NCI-H2107 (cell line): ENCODE results near the gene HOTAIR.

ENCODE experiments used
- DNase-seq: peaks from one replicate; lab custom pipeline; 2025; lab: John Stamatoyannopoulos, UW

HOTAIR gene

GRCh38 chr12:53961025-53961761, 13.6 kb downstream of the HOTAIR start:
- DNase-seq: no peak

DNA sequence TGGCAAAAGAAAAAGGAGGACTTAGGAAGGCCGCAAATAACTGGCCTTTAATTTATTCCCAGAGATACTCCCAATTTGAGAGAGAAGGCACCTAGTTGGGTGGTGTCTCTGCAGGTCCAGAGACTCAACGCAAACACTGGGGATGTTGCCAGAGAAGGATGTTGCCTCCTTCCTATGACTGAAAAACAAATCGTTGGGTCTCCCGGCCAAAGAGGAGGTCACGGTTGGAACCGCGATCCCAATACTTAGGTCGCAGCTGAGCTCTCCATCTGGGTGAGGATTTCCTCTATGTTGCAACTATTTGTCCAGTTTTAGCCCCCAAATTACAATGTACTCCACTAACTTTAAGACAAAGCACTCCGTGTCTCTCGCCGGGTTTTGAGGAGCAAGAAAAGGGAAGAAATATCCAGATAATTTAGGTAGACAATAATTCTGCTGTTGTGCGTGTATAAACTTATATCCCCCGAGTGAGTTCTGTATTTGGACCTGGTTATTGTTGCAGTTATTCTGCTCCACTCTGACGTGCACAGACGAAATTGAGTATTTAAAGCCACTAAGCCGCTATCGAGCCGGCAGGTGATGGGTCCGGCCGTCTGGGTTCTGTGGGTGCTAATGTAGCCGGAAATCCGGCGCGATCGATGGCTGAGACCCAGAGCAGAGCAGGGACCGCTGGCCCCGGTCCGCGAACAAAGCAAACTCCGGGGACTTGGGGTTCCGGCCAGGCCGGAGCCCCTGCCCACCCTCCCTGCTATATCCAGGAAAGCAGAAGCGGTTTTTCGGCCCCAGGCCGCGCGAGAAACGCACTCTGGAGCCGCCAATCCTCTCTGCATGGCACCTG, 14.3 kb downstream of the HOTAIR start:
- no peak for DNase-seq

DNA sequence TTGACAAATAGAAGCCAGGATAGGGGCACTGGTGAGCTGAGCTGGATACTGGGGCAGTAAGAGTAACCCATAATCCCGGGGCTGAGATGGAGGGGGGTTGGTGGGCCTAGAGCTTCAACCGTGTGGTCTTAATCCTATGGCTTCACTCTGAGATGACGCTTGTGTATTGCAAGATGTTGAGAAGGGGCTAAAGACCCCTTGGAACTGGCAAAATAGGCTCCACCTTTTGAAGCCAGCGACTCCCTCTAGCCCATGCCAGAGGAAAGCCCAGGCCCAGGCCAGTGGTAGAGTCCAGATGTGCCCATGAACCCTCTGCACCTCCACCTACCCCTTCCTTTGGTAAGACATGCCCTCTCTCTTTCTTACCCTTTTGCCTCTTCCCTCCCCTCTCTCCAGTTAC, 15.4 kb downstream of the HOTAIR start:
- DNase-seq: no peak

- no peak for DNase-seq
Measured at GRCh38 chr12:53958128-53958527, 16.6 kb downstream of the HOTAIR start.

DNA sequence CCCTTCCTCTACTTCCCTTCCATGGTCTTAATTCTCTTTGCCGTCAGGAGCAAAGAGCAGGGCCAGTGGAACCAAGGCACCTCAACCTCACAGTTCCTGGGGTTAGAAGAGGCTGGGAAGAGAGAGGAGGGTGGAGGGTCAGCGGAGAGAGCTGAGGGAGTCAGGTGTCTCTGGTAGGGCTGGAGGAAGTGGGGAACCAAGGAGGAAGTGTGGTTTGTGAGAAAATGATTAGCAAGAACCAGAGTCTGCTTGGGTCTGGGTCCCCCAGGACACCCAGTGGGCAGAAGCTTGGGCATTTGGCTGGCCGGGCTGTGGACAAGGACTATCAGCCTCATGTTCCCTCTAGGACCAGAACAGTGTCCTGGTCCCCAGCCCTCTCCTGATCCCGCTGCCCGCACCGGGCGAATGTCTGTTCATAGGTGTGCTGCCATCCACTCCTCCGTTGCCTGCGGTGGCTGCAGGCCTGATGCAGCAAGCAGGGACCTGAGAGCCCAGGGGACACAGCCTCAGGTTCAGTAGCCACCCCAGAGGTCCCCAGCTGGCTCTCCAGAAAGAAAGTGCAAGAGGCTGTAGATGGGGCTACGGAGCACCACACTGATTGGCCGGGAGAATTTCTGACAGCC, 17.7 kb downstream of the HOTAIR start:
- no peak for DNase-seq

DNA sequence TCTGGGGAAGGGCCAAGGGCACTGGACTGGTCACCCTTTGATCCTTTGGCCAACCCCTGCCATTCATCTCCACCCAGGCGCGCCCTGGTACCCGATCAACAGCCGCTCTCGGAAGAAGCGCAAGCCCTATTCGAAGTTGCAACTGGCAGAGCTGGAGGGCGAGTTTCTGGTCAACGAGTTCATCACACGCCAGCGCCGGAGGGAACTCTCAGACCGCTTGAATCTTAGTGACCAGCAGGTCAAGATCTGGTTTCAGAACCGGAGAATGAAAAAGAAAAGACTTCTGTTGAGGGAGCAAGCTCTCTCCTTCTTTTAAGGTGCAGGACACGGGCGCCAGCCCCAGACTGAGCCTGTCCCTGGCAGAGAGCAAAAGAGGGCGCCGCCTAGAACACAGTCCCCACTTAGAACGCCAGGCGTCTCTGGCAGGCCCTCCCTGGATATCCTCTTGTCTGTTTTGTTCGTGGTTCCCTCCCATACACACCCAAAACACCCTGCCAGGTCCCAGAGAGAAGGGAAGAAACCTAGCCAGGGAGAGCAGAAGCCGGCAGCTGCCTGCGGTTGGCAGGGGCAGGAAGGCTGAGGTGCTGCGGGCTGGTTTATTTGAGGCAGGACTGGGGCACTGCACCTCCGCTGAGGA, 18.4 kb downstream of the HOTAIR start:
- DNase-seq: no peak

- DNase-seq: no peak
Measured at GRCh38 chr12:53955776-53956250, 18.9 kb downstream of the HOTAIR start.

DNA sequence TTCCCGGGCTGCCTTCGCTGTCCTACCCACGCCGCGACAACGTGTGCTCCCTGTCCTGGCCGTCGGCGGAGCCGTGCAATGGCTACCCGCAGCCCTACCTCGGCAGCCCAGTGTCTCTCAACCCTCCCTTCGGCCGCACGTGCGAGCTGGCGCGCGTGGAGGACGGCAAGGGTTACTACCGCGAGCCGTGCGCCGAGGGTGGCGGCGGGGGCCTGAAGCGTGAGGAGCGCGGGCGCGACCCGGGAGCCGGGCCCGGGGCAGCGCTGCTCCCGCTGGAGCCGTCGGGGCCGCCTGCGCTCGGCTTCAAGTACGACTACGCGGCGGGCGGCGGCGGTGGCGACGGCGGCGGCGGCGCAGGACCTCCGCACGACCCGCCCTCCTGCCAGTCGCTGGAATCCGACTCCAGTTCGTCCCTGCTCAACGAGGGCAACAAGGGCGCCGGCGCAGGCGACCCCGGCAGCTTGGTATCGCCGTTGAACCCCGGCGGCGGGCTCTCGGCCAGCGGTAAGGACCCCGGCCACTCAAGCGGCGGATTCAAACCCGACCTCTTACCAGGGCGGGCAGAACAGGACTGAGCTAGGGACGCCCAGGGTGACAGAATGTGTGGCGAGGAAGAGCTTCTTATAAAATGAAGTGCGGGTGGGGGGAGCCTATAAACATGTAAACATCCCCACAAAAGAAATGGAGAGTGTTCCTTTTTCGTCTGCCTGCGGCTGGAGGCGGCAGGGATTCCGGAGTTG, 19.5 kb downstream of the HOTAIR start:
- DNase-seq: no peak

DNA sequence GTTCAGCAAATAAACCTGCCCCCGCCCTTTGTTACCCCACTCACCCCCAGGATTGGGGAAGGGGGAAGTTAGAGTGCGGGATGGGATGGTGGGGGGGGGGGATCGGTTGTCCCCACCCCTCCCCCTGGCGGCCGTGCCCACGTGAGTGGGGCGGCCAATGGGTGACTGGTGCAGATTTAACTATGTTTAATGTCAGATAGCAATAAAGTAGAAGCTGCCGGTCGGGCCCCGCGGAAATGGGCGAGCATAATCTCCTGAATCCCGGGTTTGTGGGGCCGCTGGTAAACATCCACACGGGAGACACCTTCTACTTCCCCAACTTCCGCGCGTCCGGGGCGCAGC, 20.1 kb downstream of the HOTAIR start, which contains the start of gene HOXC12:
HOXC12 (plus strand) TSS at position 210 of the 342 bp plus-strand sequence; CDS start at position 237, 27 bp downstream.
- DNase-seq: no peak

DNA sequence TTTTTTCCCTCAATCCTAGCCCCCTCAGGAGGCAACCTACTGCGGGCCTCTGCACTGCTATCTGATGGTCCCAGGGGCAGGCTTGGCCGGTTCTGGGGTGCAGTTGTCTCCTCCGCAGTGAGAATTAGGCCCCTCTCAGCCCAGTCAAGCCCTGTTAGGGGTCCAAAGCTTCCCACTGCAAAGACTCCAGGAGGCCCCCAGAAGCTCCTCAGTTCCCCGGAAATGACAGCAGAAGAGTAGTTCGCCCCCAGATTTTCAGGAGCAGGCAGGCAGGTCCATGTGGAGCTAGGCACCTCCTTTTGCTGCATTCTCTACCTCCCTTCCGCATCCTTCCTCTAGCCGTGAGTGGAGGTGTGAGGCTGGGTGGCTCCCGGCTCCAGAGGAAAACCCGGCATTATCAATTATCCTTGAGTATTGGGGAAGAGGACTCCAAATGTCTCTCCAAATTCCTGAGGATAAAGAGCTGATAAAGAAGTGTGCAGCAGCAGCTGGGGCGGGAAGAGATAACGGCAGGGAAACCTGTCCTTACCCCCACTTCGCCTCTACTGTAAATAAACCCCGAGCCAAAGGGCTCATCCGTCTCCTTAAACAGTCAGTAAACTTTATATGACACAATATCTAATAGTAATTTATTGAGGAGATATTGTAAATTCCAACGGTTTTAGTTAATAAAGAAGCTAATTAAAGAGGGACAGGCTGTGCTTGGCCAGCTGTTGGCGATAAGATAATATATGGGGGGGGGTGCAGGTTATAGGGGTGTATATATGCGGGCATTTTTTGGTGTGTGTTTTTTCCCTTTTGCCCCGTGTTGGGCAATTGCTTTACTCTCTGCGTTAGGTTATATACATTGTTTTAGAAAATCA, 20.7 kb downstream of the HOTAIR start:
- DNase-seq: no peak

- no peak for DNase-seq
Measured at GRCh38 chr12:53952871-53953734, 21.7 kb downstream of the HOTAIR start.

DNA sequence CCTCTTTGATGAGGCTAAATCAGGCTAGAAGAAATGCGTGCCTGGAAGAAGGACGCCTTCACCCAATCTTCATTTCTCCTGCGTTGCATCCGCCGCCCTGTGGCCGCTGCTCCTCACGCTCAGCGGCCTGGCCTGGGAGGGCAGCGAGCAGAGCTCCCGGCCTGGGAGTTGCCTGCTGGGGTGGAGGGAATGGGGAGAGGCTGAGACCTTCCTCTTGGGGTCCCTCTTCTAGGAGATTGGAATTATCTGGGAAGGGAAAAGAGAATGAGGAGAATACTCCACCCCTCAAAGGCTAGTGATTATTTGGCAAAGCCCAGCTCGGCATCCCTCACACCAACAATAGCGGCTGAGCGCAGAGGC, 22.4 kb downstream of the HOTAIR start:
- no peak for DNase-seq

DNA sequence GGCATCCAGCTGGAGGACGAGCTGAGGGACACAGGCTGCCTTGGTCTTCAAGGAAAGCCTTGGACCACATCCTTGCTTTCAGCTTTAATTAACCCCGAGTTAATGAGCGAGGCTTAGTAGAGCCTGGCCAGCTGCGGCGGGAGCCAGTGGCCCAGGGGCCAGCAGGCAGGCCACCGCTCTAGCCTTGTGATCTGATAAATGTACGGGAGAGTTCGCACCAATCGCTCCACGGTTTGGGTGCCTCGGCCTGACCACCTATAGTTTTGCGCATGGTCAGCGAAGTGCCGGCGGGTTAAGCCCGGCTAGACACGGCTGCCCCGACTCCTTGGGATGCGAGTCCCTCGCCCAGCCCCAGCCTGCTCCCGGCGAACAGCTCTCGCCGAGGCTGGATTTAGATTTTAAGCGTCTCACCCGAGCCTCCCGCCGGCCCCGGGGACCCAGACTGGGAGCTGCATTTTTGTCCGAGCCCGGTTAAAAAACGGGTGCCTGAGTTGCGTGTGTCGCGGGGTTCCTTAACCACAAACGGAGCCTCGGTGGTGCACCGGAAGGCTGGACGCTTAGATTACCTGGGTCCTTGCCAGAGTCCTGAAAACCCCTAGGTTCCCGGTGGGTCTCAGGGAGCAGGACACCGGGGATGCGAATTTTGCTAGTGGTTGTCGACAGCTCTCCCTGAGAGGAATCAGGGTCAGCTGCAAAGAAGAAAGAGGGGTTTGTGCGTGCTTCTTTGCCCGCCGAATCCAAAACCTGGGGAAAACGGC, 23.0 kb downstream of the HOTAIR start:
- no peak for DNase-seq

GRCh38 chr12:53950789-53951576, 23.8 kb downstream of the HOTAIR start:
- DNase-seq: no peak

GRCh38 chr12:53950437-53950773, 24.3 kb downstream of the HOTAIR start:
- no peak for DNase-seq

DNA sequence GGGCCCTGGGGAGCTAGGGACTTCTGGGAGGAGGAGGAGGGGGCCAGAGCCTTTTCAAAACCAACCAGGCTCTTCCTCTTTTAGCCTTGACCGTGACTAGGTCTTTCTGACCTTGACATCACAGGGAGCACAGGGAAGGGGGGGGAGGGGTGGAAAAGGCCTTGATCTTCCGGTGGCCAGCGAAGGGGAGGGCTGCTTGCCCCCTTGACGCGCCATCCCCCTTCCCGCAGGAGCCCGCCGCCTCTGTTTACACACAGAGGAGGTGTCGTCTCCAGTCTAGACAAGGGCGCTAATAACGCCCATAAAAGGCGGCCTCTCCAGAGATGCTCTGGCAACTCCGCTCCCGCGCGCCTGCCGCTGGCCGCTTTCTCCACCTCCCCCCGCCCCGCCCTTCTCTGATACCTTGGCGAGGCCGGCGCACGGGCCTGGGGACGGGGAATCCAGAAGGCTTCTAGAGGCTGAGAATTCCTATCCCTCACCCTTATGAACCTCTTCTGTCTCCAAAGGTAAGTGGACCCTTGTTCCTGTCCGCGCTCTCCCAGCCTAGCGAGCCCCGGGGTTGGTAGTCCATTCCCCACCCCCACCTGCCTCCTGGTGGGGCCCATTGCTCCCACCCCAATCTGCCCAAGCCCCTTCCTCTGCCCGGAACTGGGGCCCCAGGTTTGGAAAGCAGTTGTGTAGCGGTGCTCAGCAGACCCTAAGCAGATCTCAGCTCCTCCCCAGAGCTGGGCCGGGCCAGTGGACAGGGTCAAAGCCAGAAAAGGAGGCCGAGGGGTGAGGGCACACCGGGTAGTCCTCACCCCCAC, 24.9 kb downstream of the HOTAIR start:
- no peak for DNase-seq
